KOPT-K1 (cell line): ENCODE measurements around the gene SGCD.

Experiments
- H3K27ac ChIP-seq: fragments of 200-600 bp; sonication (generic); 2 replicates; pipeline ENCODE4 v1.5.1; 2016; ENCODE audit warnings: antibody characterized with exemption, mild to moderate bottlenecking, low read depth, low read length; ENCODE audit not compliant: poor library complexity, severe bottlenecking
- H3K36me3 ChIP-seq: fragments of 200-600 bp; sonication (generic); 2 replicates; pipeline ENCODE4 v1.5.1; 2017; ENCODE audit warnings: antibody characterized with exemption, mild to moderate bottlenecking, low read length, moderate library complexity; ENCODE audit not compliant: insufficient read depth
- H3K9me3 ChIP-seq: fragments of 200-600 bp; sonication (generic); 2 replicates; pipeline ENCODE4 v1.5.1; 2017; ENCODE audit warnings: antibody characterized with exemption, low read length, mild to moderate bottlenecking; ENCODE audit not compliant: insufficient read depth, poor library complexity, severe bottlenecking

Gene SGCD

GRCh38 chr5:156477196-156477595, 150.2 kb downstream of the SGCD start:
- Histone ChIP-seq H3K27ac (no peak overlapping the region), H3K36me3 (no peaks in the 10 kb centered on the region), H3K9me3 (no peaks in the 10 kb centered on the region)

- no peaks in the 10 kb centered on the region for H3K36me3 ChIP-seq
- no peaks in the 10 kb centered on the region for H3K9me3 ChIP-seq
- H3K27ac ChIP-seq = no peak overlapping the region
Observed at GRCh38 chr5:156479849-156480248, 152.9 kb downstream of the SGCD start.

- Histone ChIP-seq H3K27ac (no peak overlapping the region), H3K9me3 (no peaks in the 10 kb centered on the region), H3K36me3 (no peaks in the 10 kb centered on the region)
Observed at GRCh38 chr5:156481741-156482140, 154.8 kb downstream of the SGCD start.

- no peaks in the 10 kb centered on the region for H3K36me3 ChIP-seq
- H3K27ac ChIP-seq = no peak overlapping the region
- no peaks in the 10 kb centered on the region for H3K9me3 ChIP-seq
Observed at GRCh38 chr5:156482818-156483217, 155.9 kb downstream of the SGCD start.

GRCh38 chr5:156486394-156487238, 159.7 kb downstream of the SGCD start:
- no peak overlapping the region for H3K27ac ChIP-seq
- no peaks in the 10 kb centered on the region for H3K9me3 ChIP-seq
- H3K36me3 ChIP-seq = no peaks in the 10 kb centered on the region

- H3K27ac ChIP-seq = no peak overlapping the region
- H3K9me3 ChIP-seq = no peaks in the 10 kb centered on the region
- no peaks in the 10 kb centered on the region for H3K36me3 ChIP-seq
Observed at GRCh38 chr5:156491766-156492165, 164.8 kb downstream of the SGCD start.

GRCh38 chr5:156496291-156496690, 169.3 kb downstream of the SGCD start:
- Histone ChIP-seq H3K9me3 (no peaks in the 10 kb centered on the region), H3K27ac (no peak overlapping the region), H3K36me3 (no peaks in the 10 kb centered on the region)

- Histone ChIP-seq H3K9me3 (no peaks in the 10 kb centered on the region), H3K36me3 (no peaks in the 10 kb centered on the region), H3K27ac (no peak overlapping the region)
Observed at GRCh38 chr5:156497804-156498208, 170.8 kb downstream of the SGCD start.

GRCh38 chr5:156498226-156498980, 171.4 kb downstream of the SGCD start:
- H3K36me3 ChIP-seq = no peaks in the 10 kb centered on the region
- H3K9me3 ChIP-seq = no peaks in the 10 kb centered on the region
- no peak overlapping the region for H3K27ac ChIP-seq

GRCh38 chr5:156500755-156501154, 173.8 kb downstream of the SGCD start:
- H3K9me3 ChIP-seq = no peaks in the 10 kb centered on the region
- no peaks in the 10 kb centered on the region for H3K36me3 ChIP-seq
- H3K27ac ChIP-seq = no peak overlapping the region

GRCh38 chr5:156505101-156505500, 178.1 kb downstream of the SGCD start:
- no peaks in the 10 kb centered on the region for H3K9me3 ChIP-seq
- no peaks in the 10 kb centered on the region for H3K36me3 ChIP-seq
- no peak overlapping the region for H3K27ac ChIP-seq

- no peaks in the 10 kb centered on the region for H3K36me3 ChIP-seq
- H3K9me3 ChIP-seq = peaks cover 4% of the 10 kb centered on the region
- H3K27ac ChIP-seq = no peak overlapping the region
Observed at GRCh38 chr5:156513123-156513815, 186.3 kb downstream of the SGCD start.

- H3K36me3 ChIP-seq = no peaks in the 10 kb centered on the region
- no peak overlapping the region for H3K27ac ChIP-seq
- H3K9me3 ChIP-seq = peaks cover 4% of the 10 kb centered on the region
Observed at GRCh38 chr5:156515121-156515520, 188.2 kb downstream of the SGCD start.

GRCh38 chr5:156515803-156516360, 188.9 kb downstream of the SGCD start:
- H3K9me3 ChIP-seq = peaks cover 4% of the 10 kb centered on the region
- H3K27ac ChIP-seq = no peak overlapping the region
- H3K36me3 ChIP-seq = no peaks in the 10 kb centered on the region
